Activated naive CD8-positive, alpha-beta T cell treated with anti-CD3 and anti-CD28 coated beads, Interleukin-2, amount 50 U/mL, for 24 hours (primary cell): ENCODE results near the gene ZNF366.

ENCODE experiments used
- ATAC-seq: fragments of 150-1000 bp; cut with Tn5 transposase; one replicate; pipeline ENCODE4 v1.10.0; 2021
- DNase-seq: peaks from one replicate; pipeline ENCODE4 v3.0.0; 2021
- H3K27ac Mint-ChIP-seq: one replicate; pipeline ENCODE4 v1.8.0; 2021; ENCODE audit warnings: mild to moderate bottlenecking, mixed read lengths
- H3K27me3 Mint-ChIP-seq: one replicate; pipeline ENCODE4 v1.8.0; 2021; ENCODE audit warnings: mixed read lengths
- H3K36me3 Mint-ChIP-seq: one replicate; pipeline ENCODE4 v1.8.0; 2021; ENCODE audit warnings: low read depth, mixed read lengths
- H3K4me1 Mint-ChIP-seq: one replicate; pipeline ENCODE4 v1.8.0; 2021; ENCODE audit warnings: mixed read lengths
- H3K4me3 Mint-ChIP-seq: one replicate; pipeline ENCODE4 v1.8.0; 2021; ENCODE audit warnings: mild to moderate bottlenecking, moderate library complexity, mixed read lengths
- H3K9me3 Mint-ChIP-seq: one replicate; pipeline ENCODE4 v1.8.0; 2021; ENCODE audit warnings: mixed read lengths

Gene ZNF366

DNA sequence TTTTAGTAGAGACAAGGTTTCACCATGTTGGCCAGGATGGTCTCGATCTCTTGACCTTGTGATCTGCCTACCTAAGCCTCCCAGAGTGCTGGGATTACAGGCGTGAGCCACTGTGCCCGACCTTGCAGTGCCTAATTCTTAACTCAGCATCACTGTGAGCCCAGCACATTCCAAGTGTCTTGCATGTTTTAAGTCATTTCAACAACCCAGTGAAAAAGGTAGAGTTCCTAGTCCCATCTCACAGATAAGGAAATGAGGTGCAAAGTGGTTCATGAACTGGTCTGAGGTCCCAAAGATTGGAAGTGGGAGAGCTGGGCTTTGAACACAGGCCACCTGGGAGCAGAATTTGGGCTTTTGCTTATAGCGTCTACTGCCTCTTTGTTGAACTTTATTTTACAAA, 68.0 kb downstream of the ZNF366 start:
- H3K27me3 Mint-ChIP-seq = peaks cover 2% of the 10 kb centered on the region
- no peak overlapping the region for H3K27ac Mint-ChIP-seq
- no peaks in the 10 kb centered on the region for H3K36me3 Mint-ChIP-seq
- no peaks in the 10 kb centered on the region for H3K9me3 Mint-ChIP-seq
- no peak overlapping the region for H3K4me3 Mint-ChIP-seq
- H3K4me1 Mint-ChIP-seq = no peaks in the 10 kb centered on the region
- DNase-seq (no peak), ATAC-seq (no peak)

DNA sequence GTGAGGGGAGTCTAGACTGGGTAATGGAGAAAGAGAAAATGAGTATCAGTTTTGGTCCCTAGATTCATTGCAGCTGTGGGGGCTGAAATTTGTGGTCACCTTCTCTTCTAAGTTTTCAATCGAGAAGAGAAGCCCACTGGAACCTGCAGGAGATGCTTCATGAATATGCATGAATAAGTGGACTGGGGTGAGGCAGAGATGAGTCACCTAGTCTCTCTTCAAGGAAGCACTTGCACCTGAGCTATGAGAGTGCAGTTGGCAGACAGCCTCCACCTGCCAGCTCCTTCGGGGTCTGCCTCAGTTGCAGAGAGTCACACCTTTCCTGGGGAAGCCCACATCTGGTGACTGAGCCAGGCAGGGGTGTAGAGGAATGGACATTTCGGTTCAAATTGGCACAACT, 69.1 kb downstream of the ZNF366 start:
- Mint-ChIP-seq H3K27ac (no peak overlapping the region), H3K9me3 (no peaks in the 10 kb centered on the region), H3K4me3 (no peak overlapping the region), H3K4me1 (no peaks in the 10 kb centered on the region), H3K36me3 (no peaks in the 10 kb centered on the region), H3K27me3 (peaks cover 4% of the 10 kb centered on the region)
- no peak for DNase-seq
- no peak for ATAC-seq

DNA sequence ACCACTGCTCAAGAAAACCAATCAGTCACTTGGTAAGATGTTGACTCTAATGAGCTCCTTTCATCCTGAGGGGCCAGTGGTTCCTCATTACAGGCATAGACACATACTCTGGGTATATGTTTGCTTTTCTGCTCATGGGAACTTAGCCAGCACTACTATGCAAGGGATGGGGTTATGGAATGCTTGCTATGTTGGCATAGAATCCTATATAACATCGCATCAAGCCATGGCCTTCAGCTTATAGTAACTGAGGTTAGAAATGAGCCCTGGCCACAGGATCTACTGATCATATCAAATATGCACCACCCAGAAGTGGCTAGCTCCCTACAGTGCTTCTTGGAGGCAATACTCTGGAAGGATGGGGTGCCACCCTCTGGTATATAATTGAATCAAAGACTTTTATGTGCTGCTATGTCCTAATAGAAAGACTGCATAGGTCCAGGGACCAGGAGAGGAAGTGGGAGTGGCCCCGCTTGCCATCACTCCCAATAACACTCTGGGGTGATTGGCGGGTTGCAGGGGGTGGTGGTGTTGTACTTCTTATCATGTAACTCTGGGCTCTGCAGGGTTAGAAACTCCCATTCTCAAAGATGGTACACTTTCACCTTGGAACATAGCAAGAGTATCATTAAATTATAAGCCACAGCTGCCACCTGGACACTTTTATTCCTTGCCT, 70.3 kb downstream of the ZNF366 start:
- Mint-ChIP-seq H3K36me3 (no peaks in the 10 kb centered on the region), H3K4me1 (no peaks in the 10 kb centered on the region), H3K4me3 (no peak overlapping the region), H3K27ac (no peak overlapping the region), H3K9me3 (no peaks in the 10 kb centered on the region), H3K27me3 (peaks cover 4% of the 10 kb centered on the region)
- ATAC-seq (no peak), DNase-seq (no peak)

DNA sequence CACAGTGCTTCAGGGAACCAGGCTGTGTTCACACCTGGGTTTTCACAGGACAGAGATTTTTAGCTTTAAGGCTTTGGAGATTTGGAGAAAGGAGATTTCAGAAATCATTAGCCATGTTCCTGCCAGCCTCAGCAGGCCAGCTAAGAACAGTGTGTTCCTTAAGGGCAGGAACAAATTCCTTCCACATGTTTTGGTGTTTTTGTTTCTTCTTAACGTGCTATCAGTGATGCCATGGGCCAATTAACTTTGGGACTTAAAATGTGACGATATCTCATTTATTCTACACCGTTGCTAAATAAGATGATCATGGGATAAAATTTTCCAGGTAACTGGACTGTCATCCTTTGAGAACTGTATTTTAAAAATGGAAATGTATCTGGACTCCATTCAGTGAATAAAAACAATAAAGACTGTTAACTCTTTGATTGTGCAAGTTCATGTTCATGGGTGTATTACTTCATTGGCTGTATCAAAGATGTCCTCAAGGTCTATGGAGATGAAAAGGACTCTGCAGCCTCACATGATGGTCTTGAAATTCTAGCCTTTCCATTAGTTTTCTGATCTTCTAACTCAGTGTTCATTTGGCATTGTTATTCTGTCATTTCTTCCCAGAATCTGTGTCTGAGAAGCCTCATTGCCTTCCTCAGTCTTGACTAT, 72.3 kb downstream of the ZNF366 start:
- Mint-ChIP-seq H3K27ac (no peak overlapping the region), H3K4me3 (no peak overlapping the region), H3K4me1 (no peaks in the 10 kb centered on the region), H3K36me3 (no peaks in the 10 kb centered on the region), H3K9me3 (no peaks in the 10 kb centered on the region), H3K27me3 (peaks cover 6% of the 10 kb centered on the region)
- DNase-seq (no peak), ATAC-seq (no peak)

DNA sequence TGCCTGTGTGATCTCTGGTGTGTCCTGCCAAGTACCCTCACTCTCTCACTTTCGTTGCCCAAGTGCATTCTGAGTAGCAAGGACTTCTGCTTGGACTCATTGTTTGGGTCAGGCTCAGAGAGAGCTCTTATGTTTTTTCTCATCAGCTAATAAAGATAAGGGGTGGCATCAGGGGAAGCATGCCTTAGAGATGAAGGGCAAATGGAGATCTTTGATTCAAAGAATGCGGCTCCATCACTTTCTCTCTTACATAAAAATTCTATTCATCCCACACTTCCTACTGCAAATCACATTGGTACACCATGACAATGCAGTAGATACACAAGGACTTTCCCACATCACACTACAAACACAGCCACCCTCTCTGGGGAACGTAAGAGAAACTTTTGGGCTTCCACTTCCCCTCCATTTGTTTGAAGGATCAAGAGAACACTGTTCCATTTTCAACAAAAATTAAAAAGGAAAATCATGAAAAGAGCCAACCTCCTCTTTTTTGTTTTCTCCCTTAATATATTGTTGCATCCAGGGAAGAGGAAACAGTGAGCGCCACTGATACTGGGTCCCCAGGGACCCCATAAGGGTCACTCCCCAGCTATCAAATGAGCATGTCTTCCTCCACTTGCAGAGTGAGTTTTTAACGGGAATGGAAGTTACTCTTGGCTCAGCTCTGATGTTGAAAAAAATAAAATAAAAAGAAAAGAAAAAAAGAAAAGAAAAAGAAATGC, 73.0 kb downstream of the ZNF366 start:
- H3K27ac Mint-ChIP-seq = no peak overlapping the region
- H3K4me3 Mint-ChIP-seq = no peak overlapping the region
- peaks cover 5% of the 10 kb centered on the region for H3K27me3 Mint-ChIP-seq
- H3K36me3 Mint-ChIP-seq = no peaks in the 10 kb centered on the region
- no peaks in the 10 kb centered on the region for H3K4me1 Mint-ChIP-seq
- H3K9me3 Mint-ChIP-seq = no peaks in the 10 kb centered on the region
- DNase-seq (no peak), ATAC-seq (no peak)

DNA sequence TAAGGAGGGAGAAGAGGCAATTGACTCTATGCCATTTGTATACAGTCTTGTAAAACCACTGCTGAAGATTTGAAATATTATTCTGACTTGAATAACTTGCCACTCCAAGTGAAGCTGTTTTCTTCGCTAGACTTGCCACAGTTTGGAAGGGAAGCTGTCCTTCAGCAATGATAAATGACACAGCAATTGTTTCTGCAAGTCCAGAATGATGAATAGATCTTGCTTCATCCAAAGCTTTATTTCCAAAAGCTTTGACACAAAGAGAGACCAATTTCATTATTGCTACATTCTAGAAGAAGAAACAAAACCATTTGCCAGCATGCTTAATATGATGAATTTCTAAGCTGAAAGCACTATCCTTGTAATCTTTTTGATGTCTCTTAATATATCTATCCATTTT, 73.7 kb downstream of the ZNF366 start:
- no peak for DNase-seq
- no peak overlapping the region for H3K27ac Mint-ChIP-seq
- no peak for ATAC-seq
- no peak overlapping the region for H3K4me3 Mint-ChIP-seq
- no peaks in the 10 kb centered on the region for H3K4me1 Mint-ChIP-seq
- H3K9me3 Mint-ChIP-seq = no peaks in the 10 kb centered on the region
- H3K27me3 Mint-ChIP-seq = peaks cover 6% of the 10 kb centered on the region
- H3K36me3 Mint-ChIP-seq = no peaks in the 10 kb centered on the region

DNA sequence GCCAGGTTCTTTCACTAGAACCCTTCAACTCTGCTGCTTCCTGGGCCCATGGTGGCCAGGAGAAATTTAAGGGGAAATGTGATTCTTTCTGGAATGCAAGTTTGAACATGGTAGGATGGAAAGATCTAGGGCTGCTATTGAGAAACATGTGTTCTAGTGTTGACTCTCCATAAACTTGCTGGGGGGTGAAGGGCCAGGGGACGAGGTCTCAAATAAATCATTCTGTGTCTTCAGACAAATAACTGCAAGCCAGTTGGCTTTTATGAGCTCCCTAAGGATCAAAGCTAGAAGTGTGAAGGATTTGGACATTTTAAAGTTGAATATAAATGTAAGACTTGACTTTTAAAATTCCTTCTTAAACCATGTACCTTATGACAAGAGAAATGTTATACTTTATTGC, 78.5 kb downstream of the ZNF366 start:
- no peak overlapping the region for H3K4me3 Mint-ChIP-seq
- no peak for ATAC-seq
- no peaks in the 10 kb centered on the region for H3K9me3 Mint-ChIP-seq
- H3K27ac Mint-ChIP-seq = no peak overlapping the region
- peaks cover 12% of the 10 kb centered on the region for H3K27me3 Mint-ChIP-seq
- no peak for DNase-seq
- H3K4me1 Mint-ChIP-seq = no peaks in the 10 kb centered on the region
- H3K36me3 Mint-ChIP-seq = no peaks in the 10 kb centered on the region

DNA sequence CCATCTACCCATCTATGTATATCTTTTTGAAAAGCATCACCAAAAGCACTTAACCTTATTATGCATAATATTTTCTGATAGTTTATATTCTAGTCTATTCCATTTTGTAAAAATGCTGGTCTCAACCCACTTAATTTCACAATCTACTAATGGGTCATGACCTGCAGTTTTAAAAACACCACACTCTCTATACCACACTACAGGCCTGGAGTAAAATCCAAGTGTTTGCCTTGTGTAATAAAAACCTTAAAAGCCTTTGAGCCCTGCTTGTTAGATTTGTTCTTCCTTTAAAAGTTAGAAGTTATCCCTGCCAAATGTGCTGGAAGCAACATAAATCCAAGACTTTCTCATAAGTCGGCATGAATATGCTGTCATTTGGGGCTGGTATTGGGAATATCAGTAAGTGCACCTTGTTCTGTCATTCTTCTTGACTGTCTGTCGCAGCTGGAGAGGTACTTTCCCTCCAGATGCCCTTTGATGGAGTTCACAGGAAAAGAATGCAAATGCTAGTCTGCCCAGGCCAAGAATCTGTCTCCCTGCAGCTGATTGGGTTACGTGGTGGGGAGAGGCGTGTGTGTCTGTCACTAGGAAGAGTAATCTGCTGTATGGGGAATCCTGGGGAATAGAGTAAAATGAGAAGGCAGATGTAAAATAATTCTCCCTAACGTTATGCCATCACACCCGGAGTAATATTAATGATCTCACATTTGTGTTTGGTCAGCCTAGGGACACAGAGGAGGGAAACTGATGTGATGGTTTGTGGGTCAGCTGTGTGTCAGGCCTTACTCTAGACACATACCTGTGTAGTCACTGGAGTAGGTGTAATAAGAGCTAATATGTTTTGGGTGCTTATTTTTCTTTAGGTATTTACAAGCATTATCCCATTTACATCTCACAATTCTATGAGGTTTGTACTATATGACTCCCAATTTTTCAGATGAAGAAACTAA, 79.4 kb downstream of the ZNF366 start:
- Mint-ChIP-seq H3K4me1 (no peaks in the 10 kb centered on the region), H3K27me3 (peaks cover 12% of the 10 kb centered on the region), H3K36me3 (no peaks in the 10 kb centered on the region), H3K9me3 (no peaks in the 10 kb centered on the region), H3K4me3 (no peak overlapping the region), H3K27ac (no peak overlapping the region)
- no peak for ATAC-seq
- DNase-seq = no peak

DNA sequence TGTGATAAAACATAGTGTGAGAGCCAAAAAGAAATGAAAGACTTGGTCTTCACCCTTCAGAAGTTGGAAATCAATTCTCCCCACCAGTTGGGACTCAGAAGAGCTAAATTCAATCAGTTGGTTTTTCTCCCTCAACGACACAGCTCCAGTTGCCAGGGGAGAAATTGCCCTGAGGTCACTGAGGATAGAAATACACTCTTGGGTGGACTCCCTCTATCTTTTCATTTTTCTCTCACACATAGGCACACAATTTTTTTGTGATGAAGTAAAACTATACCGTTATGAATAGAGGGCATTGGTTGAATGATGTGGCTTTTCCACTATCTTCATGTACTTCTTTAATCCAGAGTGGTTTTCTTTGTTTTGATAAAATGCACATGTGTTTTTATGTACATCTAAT, 80.2 kb downstream of the ZNF366 start:
- Mint-ChIP-seq H3K27ac (no peak overlapping the region), H3K36me3 (no peaks in the 10 kb centered on the region), H3K9me3 (no peaks in the 10 kb centered on the region), H3K27me3 (peaks cover 12% of the 10 kb centered on the region), H3K4me3 (no peak overlapping the region), H3K4me1 (no peaks in the 10 kb centered on the region)
- ATAC-seq (no peak), DNase-seq (no peak)

DNA sequence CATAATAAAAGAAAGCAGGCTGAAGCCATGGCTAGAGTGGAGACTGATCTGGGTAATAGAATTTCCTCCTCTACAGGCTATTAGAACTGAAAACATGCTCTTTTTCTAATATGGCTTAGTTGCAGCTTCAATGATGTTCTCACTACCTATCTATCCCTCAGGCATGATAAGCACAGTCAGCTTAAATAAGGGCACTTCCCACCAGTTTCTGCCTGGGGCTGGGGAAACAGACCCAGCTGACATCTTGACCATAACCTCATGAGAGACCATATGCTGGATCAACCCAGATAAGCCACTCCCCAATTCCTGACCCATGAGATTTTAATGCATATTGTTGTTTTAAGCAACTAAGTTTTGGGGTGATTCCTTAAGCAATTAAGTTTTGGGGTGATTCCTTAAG, 81.2 kb downstream of the ZNF366 start:
- Mint-ChIP-seq H3K9me3 (no peaks in the 10 kb centered on the region), H3K36me3 (no peaks in the 10 kb centered on the region), H3K4me1 (no peaks in the 10 kb centered on the region), H3K27ac (no peak overlapping the region), H3K4me3 (no peak overlapping the region), H3K27me3 (peaks cover 10% of the 10 kb centered on the region)
- no peak for ATAC-seq
- DNase-seq = no peak

DNA sequence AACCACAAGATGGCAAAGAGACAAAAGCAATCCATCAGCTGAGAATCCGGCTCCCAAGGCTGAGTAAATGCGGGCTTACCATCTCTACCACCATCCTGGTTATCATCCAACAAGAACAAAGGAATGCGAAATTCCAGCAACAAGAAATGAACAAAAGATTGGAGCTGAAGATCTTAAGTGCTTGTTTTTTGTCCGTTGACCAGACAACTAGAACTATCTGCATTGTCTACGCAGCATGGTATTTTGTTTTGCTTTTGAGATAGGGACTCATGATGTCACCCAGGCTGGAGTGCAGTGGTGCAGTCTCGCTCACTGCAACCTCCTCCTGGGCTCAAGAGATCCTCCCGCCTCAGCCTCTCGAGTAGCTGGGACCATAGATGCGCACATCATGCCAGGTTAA, 88.9 kb downstream of the ZNF366 start:
- no peaks in the 10 kb centered on the region for H3K36me3 Mint-ChIP-seq
- H3K4me1 Mint-ChIP-seq = no peaks in the 10 kb centered on the region
- H3K27me3 Mint-ChIP-seq = no peaks in the 10 kb centered on the region
- no peak overlapping the region for H3K27ac Mint-ChIP-seq
- no peak overlapping the region for H3K4me3 Mint-ChIP-seq
- H3K9me3 Mint-ChIP-seq = no peaks in the 10 kb centered on the region
- ATAC-seq (no peak), DNase-seq (no peak)

DNA sequence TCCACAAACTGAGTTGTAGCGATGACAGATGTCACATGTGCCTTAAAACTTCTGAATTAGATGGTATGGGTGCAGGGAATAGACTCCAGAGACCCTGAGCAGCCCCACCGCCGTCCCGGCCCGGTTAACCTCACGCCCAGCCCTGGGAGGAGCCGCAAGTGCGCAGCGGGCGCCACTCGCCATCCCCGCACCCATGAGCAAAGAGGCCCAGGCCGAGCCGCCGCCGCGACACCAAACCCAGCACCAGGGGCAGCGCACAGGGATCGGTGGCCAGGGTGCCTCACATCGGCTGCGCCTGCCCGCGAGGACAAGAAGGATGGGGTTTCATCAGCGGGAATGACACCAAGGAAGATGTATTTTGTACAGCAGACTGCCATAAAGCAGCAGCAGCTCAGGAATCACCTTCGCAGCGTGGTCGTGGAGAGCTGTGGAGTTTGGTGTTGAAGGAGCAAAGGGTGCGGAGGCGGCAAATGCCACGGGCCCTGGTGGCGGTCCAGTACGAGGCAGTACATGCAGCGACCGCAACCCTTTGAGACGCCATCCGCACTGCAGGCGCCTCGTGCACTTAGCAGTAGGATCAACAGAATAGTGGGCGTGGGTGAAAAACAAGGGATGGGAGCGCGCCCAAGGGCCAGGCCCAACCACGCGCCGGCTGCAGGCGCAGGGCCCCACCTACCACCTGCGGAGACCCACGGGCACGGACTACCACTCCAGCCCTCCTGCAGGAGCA, 89.7 kb downstream of the ZNF366 start:
- no peaks in the 10 kb centered on the region for H3K4me1 Mint-ChIP-seq
- H3K27ac Mint-ChIP-seq = no peak overlapping the region

DNA sequence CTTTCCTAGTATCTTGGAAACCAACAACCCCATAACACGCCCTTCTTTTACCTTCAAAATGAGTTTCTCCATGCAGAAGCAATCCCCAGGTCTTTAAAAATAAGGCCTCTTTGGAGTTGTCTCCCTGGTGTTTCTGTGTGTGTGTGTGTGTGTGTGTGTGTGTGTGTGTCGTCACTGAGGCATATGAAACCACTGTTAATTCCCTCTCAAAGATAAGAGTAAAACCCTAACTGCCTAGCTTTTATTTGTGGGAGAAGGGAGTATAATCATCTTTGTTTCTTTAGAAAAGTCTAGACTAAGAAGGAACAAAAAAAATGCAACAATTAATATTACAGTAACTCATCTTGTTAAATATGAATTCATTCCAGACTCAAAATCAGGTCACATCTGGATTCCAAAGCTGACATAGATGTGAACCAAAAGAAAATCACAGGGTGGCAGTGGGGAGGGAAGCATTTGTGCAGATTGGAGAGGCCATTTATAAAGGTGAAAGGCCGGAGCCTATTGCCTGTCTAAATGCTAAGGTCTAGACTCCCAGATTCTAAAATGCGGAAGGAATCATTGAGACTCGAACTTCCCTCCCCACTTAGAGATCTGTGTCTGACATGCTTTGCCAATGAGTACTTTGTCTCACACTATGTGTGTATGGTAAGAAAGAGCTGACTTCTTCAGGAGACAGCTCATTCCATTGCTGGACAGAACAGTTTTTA, 91.4 kb downstream of the ZNF366 start:
- Mint-ChIP-seq H3K36me3 (no peaks in the 10 kb centered on the region), H3K27ac (no peak overlapping the region), H3K27me3 (no peaks in the 10 kb centered on the region), H3K4me3 (no peak overlapping the region), H3K9me3 (no peaks in the 10 kb centered on the region), H3K4me1 (no peaks in the 10 kb centered on the region)
- DNase-seq = no peak
- no peak for ATAC-seq

More for the DNA sequence above, 89.7 kb downstream of the ZNF366 start:
- Mint-ChIP-seq H3K36me3 (no peaks in the 10 kb centered on the region), H3K9me3 (no peaks in the 10 kb centered on the region), H3K4me3 (no peak overlapping the region), H3K27me3 (no peaks in the 10 kb centered on the region)
- DNase-seq (no peak), ATAC-seq (no peak)
